Activated naive CD8-positive, alpha-beta T cell treated with anti-CD3 and anti-CD28 coated beads, Interleukin-2, amount 50 U/mL, for 24 hours (primary cell): ENCODE measurements around the gene GNA15.

Source experiments
- ATAC-seq: fragments of 150-1000 bp; cut with Tn5 transposase; one replicate; pipeline ENCODE4 v1.10.0; 2021
- DNase-seq: peaks from one replicate; pipeline ENCODE4 v3.0.0; 2021
- H3K27ac Mint-ChIP-seq: one replicate; pipeline ENCODE4 v1.8.0; 2021; ENCODE audit warnings: mild to moderate bottlenecking, mixed read lengths
- H3K27me3 Mint-ChIP-seq: one replicate; pipeline ENCODE4 v1.8.0; 2021; ENCODE audit warnings: mixed read lengths
- H3K36me3 Mint-ChIP-seq: one replicate; pipeline ENCODE4 v1.8.0; 2021; ENCODE audit warnings: low read depth, mixed read lengths
- H3K4me1 Mint-ChIP-seq: one replicate; pipeline ENCODE4 v1.8.0; 2021; ENCODE audit warnings: mixed read lengths
- H3K4me3 Mint-ChIP-seq: one replicate; pipeline ENCODE4 v1.8.0; 2021; ENCODE audit warnings: mild to moderate bottlenecking, moderate library complexity, mixed read lengths
- H3K9me3 Mint-ChIP-seq: one replicate; pipeline ENCODE4 v1.8.0; 2021; ENCODE audit warnings: mixed read lengths

GNA15 gene

DNA sequence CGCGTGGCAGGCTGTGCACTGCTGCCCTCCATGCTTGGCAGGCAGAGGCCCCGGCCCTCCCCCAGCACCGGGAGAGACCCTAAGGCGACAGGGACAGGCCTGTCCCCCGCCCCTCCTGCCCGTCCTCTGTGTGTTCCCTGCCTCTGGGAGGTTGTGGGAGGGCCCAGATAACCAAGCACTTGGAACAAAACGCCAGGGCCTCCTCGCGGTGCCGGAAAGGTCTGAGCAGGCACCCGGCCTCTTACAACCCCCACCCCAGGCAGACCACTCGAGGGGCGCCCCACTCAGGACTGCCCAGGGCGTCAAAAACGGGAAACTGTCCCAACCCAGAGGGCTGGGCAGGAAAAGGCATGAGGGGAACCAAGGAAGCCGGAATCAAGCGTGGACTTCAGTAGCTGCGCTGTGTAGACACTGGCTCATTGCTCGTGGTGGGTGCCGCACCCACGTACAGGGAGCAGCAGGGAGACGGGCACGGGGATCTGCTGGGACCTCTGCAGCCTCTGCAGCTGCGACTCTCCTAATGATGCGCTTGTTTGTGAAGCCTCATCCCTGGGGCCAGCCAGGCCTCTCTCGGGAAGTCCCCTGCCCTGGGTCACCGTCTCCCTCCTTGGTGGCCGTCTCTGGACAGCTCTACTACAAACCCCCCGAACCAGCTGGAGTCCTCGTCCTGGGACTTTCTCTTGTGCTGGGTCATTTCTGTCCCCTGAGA lies 21.7 kb upstream of the GNA15 start:
- DNase-seq (no peak), ATAC-seq (no peak)
- Mint-ChIP-seq H3K4me1 (no peaks in the 10 kb centered on the region), H3K9me3 (no peaks in the 10 kb centered on the region), H3K36me3 (no peaks in the 10 kb centered on the region), H3K27me3 (no peaks in the 10 kb centered on the region), H3K4me3 (no peak overlapping the region), H3K27ac (no peak overlapping the region)

DNA sequence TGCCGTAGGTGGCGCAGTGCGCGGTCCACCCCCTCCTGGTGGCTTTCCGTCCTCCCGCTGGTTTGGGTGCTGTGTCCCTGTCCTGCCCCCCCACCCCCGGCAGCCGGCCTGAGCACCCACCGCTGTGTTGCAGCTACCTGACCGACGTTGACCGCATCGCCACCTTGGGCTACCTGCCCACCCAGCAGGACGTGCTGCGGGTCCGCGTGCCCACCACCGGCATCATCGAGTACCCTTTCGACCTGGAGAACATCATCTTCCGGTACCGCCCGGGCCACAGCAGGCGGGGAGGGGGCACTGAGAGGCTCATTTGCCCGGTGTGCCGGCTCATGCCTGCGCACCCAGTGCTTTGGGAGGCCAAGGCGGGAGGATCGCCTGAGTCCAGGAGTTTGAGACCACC lies 21.0 kb upstream of the GNA15 start:
- DNase-seq (no peak), ATAC-seq (no peak)
- Mint-ChIP-seq H3K9me3 (no peaks in the 10 kb centered on the region), H3K4me1 (no peaks in the 10 kb centered on the region), H3K27me3 (no peaks in the 10 kb centered on the region), H3K4me3 (no peak overlapping the region), H3K36me3 (no peaks in the 10 kb centered on the region), H3K27ac (no peak overlapping the region)

DNA sequence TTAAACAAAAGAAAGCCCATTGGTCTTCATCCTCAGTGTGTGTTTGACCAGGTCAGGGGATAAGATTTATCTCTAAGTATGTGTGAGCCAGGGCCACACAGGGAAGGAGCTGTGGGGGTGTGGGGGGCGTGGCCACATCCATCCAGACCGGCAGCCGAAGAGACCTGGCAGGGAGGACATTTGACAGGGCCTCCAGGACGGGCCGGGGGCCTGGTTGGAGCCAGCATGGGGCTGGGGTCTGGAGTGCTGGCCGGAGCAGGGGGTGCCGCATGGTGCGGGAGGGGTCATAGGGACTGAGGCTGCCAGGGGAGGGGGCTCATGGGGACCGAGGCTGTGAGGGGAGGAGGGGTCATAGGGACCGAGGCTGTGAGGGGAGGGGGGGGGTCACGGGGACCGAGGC lies 20.4 kb upstream of the GNA15 start:
- no peak for ATAC-seq
- H3K36me3 Mint-ChIP-seq = no peaks in the 10 kb centered on the region
- no peaks in the 10 kb centered on the region for H3K4me1 Mint-ChIP-seq
- H3K4me3 Mint-ChIP-seq = no peak overlapping the region
- no peaks in the 10 kb centered on the region for H3K27me3 Mint-ChIP-seq
- DNase-seq = no peak
- H3K27ac Mint-ChIP-seq = no peak overlapping the region
- H3K9me3 Mint-ChIP-seq = no peaks in the 10 kb centered on the region

DNA sequence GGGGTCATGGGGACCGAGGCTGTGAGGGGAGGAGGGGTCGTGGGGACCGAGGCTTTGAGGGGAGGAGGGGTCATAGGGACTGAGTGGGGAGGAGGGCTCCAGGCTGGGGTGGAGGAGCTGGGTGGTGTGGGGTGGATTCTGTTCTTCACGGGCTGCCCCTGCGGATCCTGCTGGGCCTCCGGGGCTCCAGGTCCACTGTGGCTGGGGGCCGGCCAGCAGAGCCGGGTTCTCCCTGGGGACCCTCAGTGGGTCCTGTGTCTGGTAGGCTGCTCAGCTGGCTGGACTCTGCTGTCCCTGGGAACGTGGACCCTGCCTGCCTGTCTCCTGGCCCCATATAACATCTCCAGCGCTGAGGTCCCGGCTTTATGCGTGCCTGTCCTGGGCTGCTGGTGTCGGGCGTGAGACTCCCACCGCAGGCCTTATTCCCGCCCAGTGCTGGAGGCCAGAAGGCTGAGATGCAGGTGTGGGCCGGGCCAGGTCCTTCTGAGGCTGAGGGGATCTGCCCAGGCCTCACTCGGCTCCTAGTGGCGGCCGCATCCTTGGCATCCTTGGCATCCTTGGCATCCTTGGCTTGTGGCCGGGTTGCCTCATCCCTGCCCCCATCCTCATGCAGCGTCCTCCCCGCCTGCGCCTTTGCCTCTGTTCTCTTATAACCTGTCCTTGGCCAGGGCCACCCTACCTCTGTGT lies 19.8 kb upstream of the GNA15 start:
- Mint-ChIP-seq H3K27ac (no peak overlapping the region), H3K9me3 (no peaks in the 10 kb centered on the region), H3K36me3 (no peaks in the 10 kb centered on the region), H3K4me3 (no peak overlapping the region), H3K27me3 (no peaks in the 10 kb centered on the region), H3K4me1 (no peaks in the 10 kb centered on the region)
- no peak for ATAC-seq
- no peak for DNase-seq

DNA sequence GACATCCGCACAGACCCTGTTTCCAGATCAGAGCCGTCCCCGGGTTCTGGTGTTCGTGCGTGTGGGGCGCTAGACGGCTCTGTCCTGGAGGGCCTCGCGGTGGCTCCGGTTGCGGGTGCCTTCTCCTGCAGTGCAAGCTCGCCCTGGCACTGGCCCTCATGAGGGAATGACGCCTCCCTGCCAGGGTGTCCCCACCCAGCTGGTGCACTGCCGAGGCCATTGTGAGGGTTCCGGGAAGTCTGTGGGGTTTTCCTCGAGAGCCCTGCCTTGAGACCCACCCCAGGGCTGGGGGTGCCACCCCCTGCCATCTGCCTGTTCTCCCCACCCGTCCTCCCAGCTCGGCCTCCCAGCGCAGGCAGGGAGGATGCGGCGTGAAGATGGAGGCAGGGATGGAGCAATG lies 19.2 kb upstream of the GNA15 start:
- H3K27me3 Mint-ChIP-seq = no peaks in the 10 kb centered on the region
- ATAC-seq = no peak
- no peaks in the 10 kb centered on the region for H3K36me3 Mint-ChIP-seq
- H3K9me3 Mint-ChIP-seq = no peaks in the 10 kb centered on the region
- H3K4me3 Mint-ChIP-seq = no peak overlapping the region
- no peak for DNase-seq
- no peak overlapping the region for H3K27ac Mint-ChIP-seq
- no peaks in the 10 kb centered on the region for H3K4me1 Mint-ChIP-seq

DNA sequence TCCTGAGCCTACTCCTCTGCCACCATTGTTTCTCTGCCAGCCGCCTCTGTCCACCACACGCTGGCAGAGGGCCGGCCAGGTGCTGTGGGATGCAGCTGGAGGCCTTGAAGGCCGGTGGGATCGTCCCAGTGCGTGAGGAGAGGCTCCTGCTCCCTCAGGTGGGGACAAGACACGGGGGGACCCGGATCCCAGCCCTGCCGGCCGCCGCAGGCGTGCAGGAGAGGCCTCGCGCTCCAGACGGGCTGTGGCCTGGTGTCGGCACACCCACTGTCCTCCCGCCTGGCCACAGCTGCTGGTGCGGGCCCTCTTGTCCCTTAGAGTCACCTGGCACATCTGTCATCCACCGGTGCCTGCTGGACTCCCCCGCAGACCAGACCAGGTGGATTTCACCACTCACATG lies 18.1 kb upstream of the GNA15 start:
- H3K4me1 Mint-ChIP-seq = no peaks in the 10 kb centered on the region
- ATAC-seq = no peak
- no peak for DNase-seq
- H3K9me3 Mint-ChIP-seq = no peaks in the 10 kb centered on the region
- no peaks in the 10 kb centered on the region for H3K27me3 Mint-ChIP-seq
- no peak overlapping the region for H3K27ac Mint-ChIP-seq
- no peaks in the 10 kb centered on the region for H3K36me3 Mint-ChIP-seq
- no peak overlapping the region for H3K4me3 Mint-ChIP-seq

DNA sequence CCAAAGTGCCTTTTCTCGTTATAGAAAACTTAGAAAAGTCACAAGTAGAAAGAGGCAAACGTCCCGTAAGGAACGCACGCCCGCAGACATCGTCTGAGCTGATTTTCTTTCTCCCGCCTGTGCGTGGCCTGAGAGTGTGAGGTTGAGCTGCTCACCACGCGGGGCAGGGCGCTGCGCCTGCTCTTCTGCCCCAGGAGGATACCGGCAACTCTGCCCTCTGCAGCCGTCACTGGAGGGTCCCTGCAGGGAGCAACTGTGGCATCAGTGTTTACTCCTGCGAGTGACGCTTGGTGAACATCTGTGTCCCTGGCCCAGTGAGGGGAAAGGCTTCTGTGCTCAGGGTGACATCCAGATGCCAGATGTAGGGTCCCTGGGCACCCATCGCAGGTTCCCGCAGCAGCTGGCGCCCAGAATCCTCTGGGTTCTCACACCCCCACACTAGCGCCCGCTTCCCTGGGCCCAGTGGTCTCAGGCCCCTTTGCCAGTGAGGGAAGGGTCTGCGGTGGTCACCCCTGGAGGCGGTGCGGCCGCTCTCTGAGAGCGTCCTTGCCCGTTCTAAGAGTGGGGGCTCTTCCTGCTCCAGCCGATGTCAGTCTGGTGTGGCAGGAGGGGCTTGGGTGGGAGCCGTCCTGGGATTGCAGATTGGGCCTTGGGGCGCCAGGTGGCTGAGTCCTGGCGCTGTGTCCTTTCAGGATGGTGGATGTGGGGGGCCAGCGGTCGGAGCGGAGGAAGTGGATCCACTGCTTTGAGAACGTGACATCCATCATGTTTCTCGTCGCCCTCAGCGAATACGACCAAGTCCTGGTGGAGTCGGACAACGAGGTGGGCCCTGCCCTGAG lies 17.4 kb upstream of the GNA15 start:
- DNase-seq = no peak
- no peak overlapping the region for H3K4me3 Mint-ChIP-seq
- H3K27ac Mint-ChIP-seq = no peak overlapping the region
- H3K27me3 Mint-ChIP-seq = no peaks in the 10 kb centered on the region
- no peaks in the 10 kb centered on the region for H3K4me1 Mint-ChIP-seq
- no peaks in the 10 kb centered on the region for H3K9me3 Mint-ChIP-seq
- no peaks in the 10 kb centered on the region for H3K36me3 Mint-ChIP-seq
- no peak for ATAC-seq

DNA sequence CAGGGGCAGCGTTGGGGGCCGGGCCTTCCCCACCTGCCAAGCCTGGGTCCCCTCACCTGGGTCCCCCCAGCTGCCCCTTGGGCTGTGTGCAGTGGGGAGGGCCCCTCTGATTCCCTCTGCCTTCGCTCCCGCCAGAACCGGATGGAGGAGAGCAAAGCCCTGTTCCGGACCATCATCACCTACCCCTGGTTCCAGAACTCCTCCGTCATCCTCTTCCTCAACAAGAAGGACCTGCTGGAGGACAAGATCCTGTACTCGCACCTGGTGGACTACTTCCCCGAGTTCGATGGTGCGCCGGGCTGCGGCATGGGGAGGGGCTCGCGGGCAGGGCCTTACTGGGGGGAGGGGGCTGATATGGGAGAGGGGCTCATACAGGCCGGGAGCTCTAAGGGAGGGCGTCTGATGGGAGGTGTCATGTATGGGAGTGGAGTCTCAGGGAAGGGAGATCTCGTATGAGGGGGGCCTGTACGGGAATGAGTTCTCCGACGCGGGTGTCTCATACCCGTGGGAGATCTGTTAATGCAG lies 16.7 kb upstream of the GNA15 start:
- no peaks in the 10 kb centered on the region for H3K4me1 Mint-ChIP-seq
- H3K27ac Mint-ChIP-seq = no peak overlapping the region
- no peak overlapping the region for H3K4me3 Mint-ChIP-seq
- H3K9me3 Mint-ChIP-seq = no peaks in the 10 kb centered on the region
- no peaks in the 10 kb centered on the region for H3K36me3 Mint-ChIP-seq
- no peaks in the 10 kb centered on the region for H3K27me3 Mint-ChIP-seq
- DNase-seq = no peak
- no peak for ATAC-seq

DNA sequence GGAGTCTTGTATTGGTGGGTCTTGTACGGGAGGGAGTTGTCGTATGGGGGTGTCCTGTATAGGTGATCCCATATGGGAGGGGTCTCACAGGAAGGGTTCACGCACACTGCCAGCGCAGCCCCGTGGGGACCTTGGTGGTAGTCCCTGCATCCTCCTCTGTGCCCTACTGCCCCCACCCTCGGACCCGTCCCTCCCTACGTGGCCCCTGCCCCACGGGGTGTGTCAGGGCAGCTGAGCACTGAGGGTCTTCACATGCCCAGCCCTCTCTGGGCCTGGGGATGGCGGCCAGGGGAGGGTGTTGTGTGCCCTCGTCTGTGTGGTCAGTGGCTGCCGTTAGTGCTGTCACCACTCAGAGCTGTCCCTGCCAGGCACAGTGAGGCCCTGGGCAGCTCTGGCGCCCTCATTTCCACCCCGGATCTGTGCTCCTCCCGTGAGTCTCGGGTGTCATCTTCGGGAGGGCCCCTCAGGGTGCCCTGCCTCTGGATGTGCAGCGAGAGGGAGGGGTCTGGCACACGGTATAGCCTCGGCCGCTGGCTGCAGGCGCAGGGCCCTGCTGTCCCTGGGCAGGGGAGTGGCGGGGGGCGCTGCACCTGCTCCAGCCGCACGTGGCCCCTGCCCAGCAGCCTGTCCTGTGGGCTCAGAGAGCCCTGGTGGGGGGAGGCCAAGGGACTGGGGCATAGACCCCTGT lies 16.0 kb upstream of the GNA15 start:
- Mint-ChIP-seq H3K4me1 (peaks cover 2% of the 10 kb centered on the region), H3K27ac (no peak overlapping the region), H3K36me3 (no peaks in the 10 kb centered on the region), H3K27me3 (no peaks in the 10 kb centered on the region), H3K9me3 (no peaks in the 10 kb centered on the region), H3K4me3 (no peak overlapping the region)
- DNase-seq (no peak), ATAC-seq (no peak)

DNA sequence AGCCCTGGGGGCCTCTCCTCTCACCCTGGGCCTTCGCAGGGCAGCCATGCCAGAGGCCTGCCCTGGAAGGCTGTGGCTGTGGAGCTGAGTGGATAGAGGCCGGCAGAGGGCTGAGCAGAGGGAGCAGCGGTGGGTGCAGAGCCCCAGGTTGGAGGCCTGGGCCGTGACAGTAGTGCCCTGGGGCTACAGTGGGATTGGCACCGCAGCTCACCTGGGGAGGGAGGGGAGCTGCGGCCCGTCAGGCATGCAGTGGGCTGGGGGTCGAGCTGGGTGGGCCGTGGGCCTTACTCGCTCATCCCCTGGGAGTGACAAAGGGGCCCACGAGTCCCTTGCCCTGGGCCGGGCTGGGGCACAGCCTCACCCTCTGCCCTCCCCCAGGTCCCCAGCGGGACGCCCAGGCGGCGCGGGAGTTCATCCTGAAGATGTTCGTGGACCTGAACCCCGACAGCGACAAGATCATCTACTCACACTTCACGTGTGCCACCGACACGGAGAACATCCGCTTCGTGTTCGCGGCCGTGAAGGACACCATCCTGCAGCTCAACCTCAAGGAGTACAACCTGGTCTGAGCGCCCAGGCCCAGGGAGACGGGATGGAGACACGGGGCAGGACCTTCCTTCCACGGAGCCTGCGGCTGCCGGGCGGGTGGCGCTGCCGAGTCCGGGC lies 15.1 kb upstream of the GNA15 start:
- DNase-seq = no peak
- Mint-ChIP-seq H3K9me3 (no peaks in the 10 kb centered on the region), H3K36me3 (no peaks in the 10 kb centered on the region), H3K4me1 (peaks cover 5% of the 10 kb centered on the region), H3K27ac (no peak overlapping the region), H3K4me3 (no peak overlapping the region), H3K27me3 (peaks cover 2% of the 10 kb centered on the region)
- no peak for ATAC-seq

DNA sequence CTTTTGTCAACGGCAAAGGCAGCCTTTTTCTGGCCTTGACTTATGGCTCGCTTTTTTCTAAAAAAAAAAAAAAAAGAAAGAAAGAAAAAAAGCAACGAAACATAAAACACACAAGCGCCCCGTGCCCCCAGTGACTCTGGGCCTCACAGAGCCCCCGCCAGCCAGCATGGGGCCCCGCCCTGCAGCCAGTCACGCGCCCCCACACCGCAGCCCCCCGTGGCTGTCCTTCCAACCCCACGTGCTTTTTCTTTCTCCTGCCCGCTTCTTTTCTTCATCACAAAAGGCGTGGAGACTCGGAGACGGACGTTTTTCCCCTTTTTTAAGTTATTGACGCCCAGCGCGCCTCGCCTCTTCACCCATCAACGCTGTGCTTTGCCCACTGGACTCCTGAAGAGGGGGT lies 14.4 kb upstream of the GNA15 start:
- H3K4me3 Mint-ChIP-seq = no peak overlapping the region
- H3K4me1 Mint-ChIP-seq = peaks cover 5% of the 10 kb centered on the region
- H3K9me3 Mint-ChIP-seq = no peaks in the 10 kb centered on the region
- H3K36me3 Mint-ChIP-seq = no peaks in the 10 kb centered on the region
- ATAC-seq (no peak), DNase-seq (no peak)
- peaks cover 5% of the 10 kb centered on the region for H3K27me3 Mint-ChIP-seq
- no peak overlapping the region for H3K27ac Mint-ChIP-seq

DNA sequence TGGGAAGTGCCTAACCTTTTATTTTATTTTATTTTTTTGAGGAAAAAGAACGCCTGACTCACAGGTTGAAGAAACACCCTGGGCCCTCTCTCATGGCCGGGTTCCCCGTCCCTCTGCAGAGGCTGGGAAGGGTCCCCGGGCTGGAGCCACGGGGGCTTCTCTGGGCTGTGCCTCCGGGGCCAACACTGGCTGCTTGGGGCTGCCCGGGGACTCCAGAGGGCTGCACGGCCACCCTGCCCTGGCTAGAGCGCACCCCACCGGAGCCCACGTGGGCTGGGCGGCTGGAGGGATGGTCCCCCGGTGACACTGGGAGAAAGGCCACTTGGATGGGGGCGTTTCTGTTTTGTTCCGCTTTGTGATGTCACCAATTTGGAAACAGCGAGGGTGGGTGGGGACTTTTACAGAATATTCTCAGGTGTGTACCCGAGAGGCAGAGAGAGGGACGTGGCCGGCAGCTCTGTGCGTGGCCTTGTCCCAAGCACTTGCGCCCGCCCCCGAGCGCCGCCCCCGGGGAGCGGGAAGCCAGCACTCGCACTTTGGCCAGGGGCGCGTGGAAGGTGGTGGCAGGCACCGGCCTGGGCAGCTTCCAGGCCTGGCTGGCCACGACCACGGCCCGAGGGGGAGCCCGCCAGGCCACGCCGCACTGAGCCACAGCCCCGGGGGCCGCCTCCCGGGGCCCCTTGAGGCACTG lies 13.9 kb upstream of the GNA15 start:
- H3K27ac Mint-ChIP-seq = no peak overlapping the region
- H3K27me3 Mint-ChIP-seq = peaks cover 5% of the 10 kb centered on the region
- no peaks in the 10 kb centered on the region for H3K9me3 Mint-ChIP-seq
- H3K36me3 Mint-ChIP-seq = no peaks in the 10 kb centered on the region
- peaks cover 5% of the 10 kb centered on the region for H3K4me1 Mint-ChIP-seq
- ATAC-seq (no peak), DNase-seq (no peak)
- H3K4me3 Mint-ChIP-seq = no peak overlapping the region

DNA sequence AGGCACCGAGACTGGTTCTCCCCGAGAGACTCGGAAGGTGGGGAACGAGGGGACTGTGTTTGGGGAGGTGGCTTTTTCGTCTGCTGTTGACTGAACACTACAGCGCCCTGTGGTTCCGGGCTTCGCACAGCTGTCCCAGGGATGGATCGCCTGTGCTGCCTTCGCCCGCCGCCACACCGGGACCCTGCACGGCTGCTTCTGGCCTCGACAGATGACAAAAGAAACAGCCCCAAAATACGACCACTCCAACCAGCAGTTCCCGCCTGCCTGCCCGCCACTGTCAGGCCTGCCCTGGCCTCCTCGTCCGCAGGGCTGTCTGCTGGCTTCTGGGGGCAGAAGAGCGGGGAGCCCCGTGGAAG lies 13.3 kb upstream of the GNA15 start:
- H3K9me3 Mint-ChIP-seq = no peaks in the 10 kb centered on the region
- H3K27me3 Mint-ChIP-seq = peaks cover 5% of the 10 kb centered on the region
- H3K27ac Mint-ChIP-seq = no peak overlapping the region
- ATAC-seq = no peak
- DNase-seq = no peak
- H3K4me3 Mint-ChIP-seq = no peak overlapping the region
- H3K36me3 Mint-ChIP-seq = no peaks in the 10 kb centered on the region
- peaks cover 5% of the 10 kb centered on the region for H3K4me1 Mint-ChIP-seq
